ENCODE data around the gene TMEM89.

Gene TMEM89

GRCh38 chr3:48661501-48662144 lies 40.1 kb upstream of the TMEM89 start:
- no peak for TF ChIP-seq CTCF (conservative IDR thresholded peaks at IDR 0.05; ENCODE audit: low read depth, low read length)
- DNase-seq (ENCODE audit: low read depth): peak; percentile 67
- H3K4me3 ChIP-seq (ENCODE audit: low read depth, low read length): peak overlapping the region; percentile 55

- no peak for DNase-seq (ENCODE audit: low read depth)
- no peak overlapping the region for H3K4me3 ChIP-seq (ENCODE audit: low read depth, low read length)
- no peak for TF ChIP-seq CTCF (conservative IDR thresholded peaks at IDR 0.05; ENCODE audit: low read depth, low read length)
Measured at GRCh38 chr3:48660800-48661400, 39.3 kb upstream of the TMEM89 start.

GRCh38 chr3:48656841-48657281 lies 35.3 kb upstream of the TMEM89 start:
- no peak for TF ChIP-seq CTCF (conservative IDR thresholded peaks at IDR 0.05; ENCODE audit: low read depth, low read length)
- no peak overlapping the region for H3K4me3 ChIP-seq (ENCODE audit: low read depth, low read length)
- DNase-seq (ENCODE audit: low read depth): no peak

- peak overlapping the region; percentile 49 for H3K4me3 ChIP-seq (ENCODE audit: low read depth, low read length)
- peak; percentile 60 for DNase-seq (ENCODE audit: low read depth)
- peak; percentile 41 for TF ChIP-seq CTCF (conservative IDR thresholded peaks at IDR 0.05; ENCODE audit: low read depth, low read length)
Measured at GRCh38 chr3:48656061-48656840, 34.7 kb upstream of the TMEM89 start.

- no peak for TF ChIP-seq CTCF (conservative IDR thresholded peaks at IDR 0.05; ENCODE audit: low read depth, low read length)
- H3K4me3 ChIP-seq (ENCODE audit: low read depth, low read length): peak overlapping the region; percentile 49
- DNase-seq (ENCODE audit: low read depth): no peak
Measured at GRCh38 chr3:48655606-48656005, 34.0 kb upstream of the TMEM89 start.

- DNase-seq (ENCODE audit: low read depth): no peak
- no peak overlapping the region for H3K4me3 ChIP-seq (ENCODE audit: low read depth, low read length)
- TF ChIP-seq CTCF (conservative IDR thresholded peaks at IDR 0.05; ENCODE audit: low read depth, low read length): no peak
Measured at GRCh38 chr3:48655063-48655462, 33.5 kb upstream of the TMEM89 start.
